Activated naive CD8-positive, alpha-beta T cell treated with anti-CD3 and anti-CD28 coated beads, Interleukin-2, amount 50 U/mL, for 24 hours (primary cell): ENCODE measurements around the gene ERICH6B.
"Not testable (repeated sequence)": the region's sequence is repeated elsewhere in the genome, so short reads cannot be mapped to it uniquely, and the experiment has no call there.

ENCODE experiments used
- ATAC-seq: fragments of 150-1000 bp; cut with Tn5 transposase; one replicate; pipeline ENCODE4 v1.10.0; 2021
- DNase-seq: peaks from one replicate; pipeline ENCODE4 v3.0.0; 2021
- H3K27ac Mint-ChIP-seq: one replicate; pipeline ENCODE4 v1.8.0; 2021; ENCODE audit warnings: mild to moderate bottlenecking, mixed read lengths
- H3K27me3 Mint-ChIP-seq: one replicate; pipeline ENCODE4 v1.8.0; 2021; ENCODE audit warnings: mixed read lengths
- H3K36me3 Mint-ChIP-seq: one replicate; pipeline ENCODE4 v1.8.0; 2021; ENCODE audit warnings: low read depth, mixed read lengths
- H3K4me1 Mint-ChIP-seq: one replicate; pipeline ENCODE4 v1.8.0; 2021; ENCODE audit warnings: mixed read lengths
- H3K4me3 Mint-ChIP-seq: one replicate; pipeline ENCODE4 v1.8.0; 2021; ENCODE audit warnings: mild to moderate bottlenecking, moderate library complexity, mixed read lengths
- H3K9me3 Mint-ChIP-seq: one replicate; pipeline ENCODE4 v1.8.0; 2021; ENCODE audit warnings: mixed read lengths

ERICH6B gene

DNA sequence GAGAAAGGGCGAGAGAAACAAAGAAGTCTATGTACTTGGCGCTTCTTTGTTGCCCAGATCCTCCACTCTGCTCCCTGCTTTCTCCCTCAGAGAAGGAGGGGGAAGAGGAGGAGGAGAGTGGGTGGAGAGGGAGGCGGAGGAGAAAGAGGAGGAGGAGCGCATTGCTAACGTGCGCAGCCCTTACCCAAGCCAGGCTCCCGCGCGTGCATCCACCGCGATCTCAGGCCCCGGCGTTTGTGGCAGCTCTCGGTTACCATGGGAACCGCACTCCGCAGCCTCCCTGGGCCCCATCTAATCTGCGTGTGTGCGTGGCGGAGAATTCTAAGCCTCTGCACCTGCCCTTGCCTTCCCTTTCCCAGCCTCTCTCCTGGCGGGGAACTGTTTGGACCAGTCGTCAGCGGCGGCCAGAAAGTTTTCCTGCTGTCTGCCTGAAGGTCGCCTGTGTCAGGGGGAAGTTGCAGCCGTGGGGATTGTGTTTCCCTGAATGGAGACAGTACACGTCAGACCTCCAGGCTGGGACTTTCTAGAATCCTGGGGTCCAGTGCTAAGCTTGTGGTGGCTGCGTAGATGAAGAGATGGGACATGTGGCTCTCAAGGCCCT is at the start of gene ERICH6B:
ERICH6B (minus strand) TSS at position 239 of the 601 bp plus-strand sequence. CDS start 18,734 bp downstream, outside the sequence.
- Mint-ChIP-seq H3K27me3 (peaks cover 69% of the 10 kb centered on the region), H3K27ac (no peak within 1 kb of the TSS), H3K9me3 (no peaks in the 10 kb centered on the region), H3K36me3 (no peaks in the 10 kb centered on the region), H3K4me3 (no peak within 1 kb of the TSS), H3K4me1 (no peaks in the 10 kb centered on the region)
- ATAC-seq (peak; percentile 52), DNase-seq (peak; percentile 7)

DNA sequence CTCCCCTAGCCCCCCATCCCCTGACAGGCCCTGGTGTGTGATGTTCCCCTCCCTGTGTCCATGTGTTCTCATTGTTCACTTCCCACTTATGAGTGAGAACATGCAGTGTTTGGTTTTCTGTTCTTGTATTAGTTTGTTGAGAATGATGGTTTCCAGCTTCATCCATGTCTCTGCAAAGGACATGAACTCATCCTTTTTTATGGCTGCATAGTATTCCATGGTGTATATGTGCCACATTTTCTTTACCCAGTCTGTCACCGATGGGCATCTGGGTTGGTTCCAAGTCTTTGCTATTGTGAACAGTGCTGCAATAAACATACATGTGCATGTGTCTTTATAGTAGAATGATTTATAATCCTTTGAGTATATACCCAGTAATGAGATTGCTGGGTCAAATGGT is 47.4 kb upstream of the ERICH6B start:
- DNase-seq, ATAC-seq, H3K36me3 Mint-ChIP-seq, H3K27ac Mint-ChIP-seq, H3K27me3 Mint-ChIP-seq, H3K4me3 Mint-ChIP-seq, H3K9me3 Mint-ChIP-seq: not testable (repeated sequence)
- peaks cover 12% of the 10 kb centered on the region for H3K4me1 Mint-ChIP-seq

DNA sequence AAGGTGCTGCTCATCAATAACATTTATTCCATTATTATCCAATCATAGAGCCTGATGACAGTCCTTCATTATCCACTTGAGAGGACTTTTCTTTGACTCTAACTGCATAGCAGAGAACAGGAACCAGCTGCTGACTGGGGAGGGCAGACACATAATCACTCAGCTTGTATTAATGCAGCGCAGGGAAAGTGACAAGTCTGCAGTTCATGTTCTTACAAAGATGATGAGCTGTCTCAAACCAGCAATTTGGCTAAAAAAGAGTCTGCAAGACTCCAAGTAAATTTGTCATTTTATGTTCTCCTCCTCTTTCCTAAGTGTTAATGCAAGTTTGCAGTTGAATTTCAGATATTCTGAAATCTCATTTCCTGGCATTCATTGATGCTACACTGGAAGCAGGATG is 46.6 kb upstream of the ERICH6B start:
- Mint-ChIP-seq H3K36me3 (no peaks in the 10 kb centered on the region), H3K4me3 (no peak overlapping the region), H3K27ac (no peak overlapping the region), H3K4me1 (peaks cover 12% of the 10 kb centered on the region), H3K27me3 (no peaks in the 10 kb centered on the region), H3K9me3 (no peaks in the 10 kb centered on the region)
- ATAC-seq (no peak), DNase-seq (no peak)

DNA sequence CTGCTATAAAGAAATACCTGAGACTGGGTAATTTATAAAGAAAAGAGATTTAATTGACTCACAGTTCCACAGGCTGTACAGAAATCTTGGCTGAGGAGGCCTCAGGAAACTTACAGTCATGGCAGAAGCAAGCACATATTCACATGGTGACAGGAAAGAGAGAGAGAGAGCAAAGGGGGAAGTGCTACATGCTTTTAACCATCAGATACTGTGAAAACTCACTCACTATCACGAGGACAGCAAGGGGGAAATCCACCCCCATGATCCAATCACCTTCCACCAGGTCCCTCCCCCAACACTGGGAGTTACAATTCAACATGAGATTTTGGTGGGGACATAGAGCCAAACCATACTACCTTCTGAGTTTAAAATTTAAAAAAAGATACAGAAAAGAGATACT is 44.9 kb upstream of the ERICH6B start:
- not testable (repeated sequence) for H3K27ac Mint-ChIP-seq, H3K4me3 Mint-ChIP-seq, H3K9me3 Mint-ChIP-seq, DNase-seq, H3K27me3 Mint-ChIP-seq, H3K36me3 Mint-ChIP-seq
- peak; percentile 36 for ATAC-seq
- H3K4me1 Mint-ChIP-seq: peaks cover 12% of the 10 kb centered on the region

DNA sequence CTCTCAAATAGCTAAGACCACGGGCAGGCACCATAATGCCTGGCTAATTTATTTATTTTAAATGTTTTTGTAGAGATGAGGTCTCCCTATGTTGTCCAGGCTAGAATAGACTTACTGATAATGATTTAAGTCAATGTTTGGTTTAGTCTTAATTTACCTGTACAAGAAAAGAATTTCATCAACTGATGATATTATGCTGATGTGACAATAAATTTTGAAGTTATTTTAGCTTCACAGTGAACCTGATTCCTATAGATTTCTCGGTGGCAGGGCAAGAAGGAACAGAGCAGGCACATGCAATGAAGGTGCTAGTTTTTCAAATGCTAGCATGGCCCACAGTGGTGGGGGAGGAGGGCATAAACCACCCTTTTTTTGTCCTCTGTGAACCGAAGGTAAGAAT is 44.0 kb upstream of the ERICH6B start:
- H3K27ac Mint-ChIP-seq: no peak overlapping the region
- no peaks in the 10 kb centered on the region for H3K9me3 Mint-ChIP-seq
- H3K4me1 Mint-ChIP-seq: peaks cover 12% of the 10 kb centered on the region
- ATAC-seq (no peak), DNase-seq (no peak)
- H3K4me3 Mint-ChIP-seq: no peak overlapping the region
- H3K27me3 Mint-ChIP-seq: no peaks in the 10 kb centered on the region
- H3K36me3 Mint-ChIP-seq: no peaks in the 10 kb centered on the region

DNA sequence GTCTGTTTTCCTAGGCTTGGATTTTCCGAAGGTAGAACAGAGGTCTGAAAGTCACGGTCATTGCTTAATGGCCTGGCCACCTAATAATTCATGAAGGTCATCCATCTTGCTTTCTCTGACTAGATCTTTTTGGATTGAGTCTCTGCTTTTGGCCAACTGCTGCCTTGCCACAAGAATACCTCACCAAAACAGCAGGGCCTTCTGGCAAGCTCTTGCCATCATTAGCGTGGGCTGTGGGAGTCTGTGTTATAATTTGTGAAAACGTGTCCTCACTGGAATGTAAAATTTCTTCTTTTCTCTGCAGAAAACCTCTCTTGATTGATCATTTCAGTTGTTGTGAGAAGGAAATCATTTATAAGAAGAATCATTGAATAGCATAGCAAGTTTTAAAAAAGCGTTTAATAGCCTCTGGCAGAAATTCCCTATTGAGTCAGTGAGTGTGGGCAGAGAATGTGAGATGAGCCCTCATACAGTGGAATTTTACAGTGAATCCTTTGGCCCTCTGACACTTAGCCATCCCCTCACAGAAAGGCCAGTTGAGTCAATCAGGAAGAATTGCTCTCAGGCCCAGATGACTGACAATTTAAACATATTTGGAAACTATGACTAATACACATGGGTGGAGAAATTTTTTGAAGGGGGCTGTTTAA is 43.2 kb upstream of the ERICH6B start:
- Mint-ChIP-seq H3K9me3 (no peaks in the 10 kb centered on the region), H3K4me3 (no peak overlapping the region), H3K4me1 (peaks cover 12% of the 10 kb centered on the region), H3K36me3 (no peaks in the 10 kb centered on the region), H3K27me3 (no peaks in the 10 kb centered on the region), H3K27ac (peak overlapping the region; percentile 16)
- DNase-seq (no peak), ATAC-seq (peak; percentile 55)

DNA sequence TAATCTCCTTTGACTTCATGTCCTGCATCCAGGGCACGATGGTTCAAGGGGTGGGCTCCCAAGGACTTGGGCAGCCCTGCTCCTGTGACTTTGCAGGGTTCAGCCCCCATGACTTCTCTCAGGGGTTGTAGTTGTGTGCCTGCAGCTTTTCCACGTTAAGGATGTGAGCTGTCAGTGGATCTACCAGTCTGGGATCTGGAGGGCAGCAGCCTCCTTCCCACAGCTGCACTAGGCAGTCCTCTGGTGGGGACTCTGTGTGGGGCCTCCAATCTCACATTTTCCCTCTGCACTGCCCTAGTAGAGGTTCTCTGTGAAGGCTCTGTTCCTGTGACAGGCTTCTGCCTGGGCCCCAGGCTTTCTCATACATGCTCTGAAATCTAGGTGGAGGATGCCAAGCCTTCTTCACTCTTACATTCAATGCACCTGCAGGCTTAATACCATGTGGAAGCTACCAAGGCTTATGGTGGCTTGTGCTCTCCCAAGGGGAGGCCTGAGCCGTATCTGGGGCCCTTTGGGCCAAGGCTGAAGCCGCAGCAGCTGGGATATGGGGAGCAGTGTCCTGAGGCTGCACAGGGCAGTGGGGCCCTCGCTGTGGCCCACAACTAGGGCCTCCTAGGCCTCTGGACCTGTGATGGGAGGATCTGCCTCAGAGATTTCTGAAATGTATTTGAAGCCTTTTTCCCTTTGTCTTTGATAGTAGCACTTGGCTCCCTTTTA is 39.3 kb upstream of the ERICH6B start:
- Mint-ChIP-seq H3K4me1 (peaks cover 12% of the 10 kb centered on the region), H3K27ac (no peak overlapping the region), H3K36me3 (no peaks in the 10 kb centered on the region), H3K27me3 (no peaks in the 10 kb centered on the region), H3K4me3 (no peak overlapping the region), H3K9me3 (no peaks in the 10 kb centered on the region)
- no peak for ATAC-seq
- no peak for DNase-seq

DNA sequence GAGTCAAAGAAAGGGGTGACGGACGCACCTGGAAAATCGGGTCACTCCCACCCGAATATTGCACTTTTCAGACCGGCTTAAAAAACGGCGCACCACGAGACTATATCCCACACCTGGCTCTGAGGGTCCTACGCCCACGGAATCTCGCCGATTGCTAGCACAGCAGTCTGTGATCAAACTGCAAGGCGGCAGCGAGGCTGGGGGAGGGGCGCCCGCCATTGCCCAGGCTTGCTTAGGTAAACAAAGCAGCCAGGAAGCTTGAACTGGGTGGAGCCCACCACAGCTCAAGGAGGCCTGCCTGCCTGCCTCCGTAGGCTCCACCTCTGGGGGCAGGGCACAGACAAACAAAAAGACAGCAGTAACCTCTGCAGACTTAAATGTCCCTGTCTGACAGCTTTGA is 29.7 kb upstream of the ERICH6B start:
- not testable (repeated sequence) for H3K27ac Mint-ChIP-seq, H3K4me1 Mint-ChIP-seq, H3K4me3 Mint-ChIP-seq, DNase-seq, H3K36me3 Mint-ChIP-seq, ATAC-seq
- peaks cover 20% of the 10 kb centered on the region for H3K9me3 Mint-ChIP-seq
- H3K27me3 Mint-ChIP-seq: peaks cover 12% of the 10 kb centered on the region

DNA sequence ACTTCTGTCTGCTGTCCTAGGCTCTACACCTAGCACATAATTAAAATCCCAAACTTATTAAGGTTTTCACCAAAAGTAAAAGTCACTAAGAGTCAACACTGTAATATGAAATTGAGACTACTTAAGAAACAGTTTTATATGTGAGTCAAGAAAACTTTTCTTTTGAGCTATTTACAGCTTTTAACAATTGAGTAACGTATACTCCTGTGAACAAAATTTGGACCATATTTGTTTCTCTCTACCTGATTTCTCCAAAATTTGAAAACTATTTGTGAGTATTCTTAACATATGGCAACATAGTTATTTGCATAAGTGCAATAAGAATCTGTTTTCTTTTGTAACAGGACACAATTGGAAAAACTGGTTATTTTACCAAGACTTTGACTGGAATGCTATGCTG is 26.6 kb upstream of the ERICH6B start:
- not testable (repeated sequence) for DNase-seq, ATAC-seq, H3K27ac Mint-ChIP-seq, H3K36me3 Mint-ChIP-seq, H3K4me3 Mint-ChIP-seq, H3K4me1 Mint-ChIP-seq
- peaks cover 20% of the 10 kb centered on the region for H3K9me3 Mint-ChIP-seq
- peaks cover 15% of the 10 kb centered on the region for H3K27me3 Mint-ChIP-seq

DNA sequence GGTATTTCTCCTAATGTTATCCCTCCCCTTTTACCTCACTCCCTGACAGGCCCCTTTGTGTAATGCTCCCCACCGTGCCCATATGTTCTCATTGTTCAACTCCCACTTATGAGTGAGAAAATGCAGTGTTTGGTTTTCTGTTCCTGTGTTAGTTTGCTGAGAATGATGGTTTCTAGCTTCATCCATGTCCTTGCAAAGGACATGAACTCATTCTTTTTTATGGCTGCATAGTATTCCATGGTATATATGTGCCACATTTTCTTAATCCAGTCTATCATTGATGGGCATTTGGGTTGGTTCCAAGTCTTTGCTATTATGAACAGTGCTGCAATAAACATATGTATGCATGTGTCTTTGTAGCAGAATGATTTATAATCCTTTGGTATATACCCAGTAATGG is 19.8 kb upstream of the ERICH6B start:
- not testable (repeated sequence) for H3K4me3 Mint-ChIP-seq, ATAC-seq, H3K4me1 Mint-ChIP-seq, DNase-seq, H3K36me3 Mint-ChIP-seq, H3K27ac Mint-ChIP-seq, H3K9me3 Mint-ChIP-seq, H3K27me3 Mint-ChIP-seq

DNA sequence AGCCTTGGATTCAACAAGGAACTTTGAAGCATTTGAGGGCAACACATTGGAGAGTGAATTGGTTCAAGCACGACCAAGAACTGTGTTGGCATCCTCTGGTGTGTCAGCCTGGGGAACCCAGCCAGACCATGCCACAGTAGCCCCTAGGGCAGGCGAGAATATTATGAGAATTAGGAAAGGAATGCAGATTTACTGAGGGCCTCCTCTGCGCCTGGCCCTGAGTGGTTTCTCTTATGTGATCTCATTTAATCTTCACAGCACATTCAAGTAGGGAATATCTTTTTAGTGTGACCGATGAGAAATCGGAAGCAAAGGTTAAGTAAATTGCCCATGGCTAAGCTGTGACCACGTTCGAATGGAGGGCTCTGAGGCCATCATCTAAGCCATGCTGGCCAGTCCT is 15.3 kb upstream of the ERICH6B start:
- H3K27me3 Mint-ChIP-seq: peaks cover 2% of the 10 kb centered on the region
- H3K36me3 Mint-ChIP-seq: no peaks in the 10 kb centered on the region
- no peaks in the 10 kb centered on the region for H3K4me1 Mint-ChIP-seq
- H3K27ac Mint-ChIP-seq: no peak overlapping the region
- DNase-seq: no peak
- no peak for ATAC-seq
- no peak overlapping the region for H3K4me3 Mint-ChIP-seq
- no peaks in the 10 kb centered on the region for H3K9me3 Mint-ChIP-seq

DNA sequence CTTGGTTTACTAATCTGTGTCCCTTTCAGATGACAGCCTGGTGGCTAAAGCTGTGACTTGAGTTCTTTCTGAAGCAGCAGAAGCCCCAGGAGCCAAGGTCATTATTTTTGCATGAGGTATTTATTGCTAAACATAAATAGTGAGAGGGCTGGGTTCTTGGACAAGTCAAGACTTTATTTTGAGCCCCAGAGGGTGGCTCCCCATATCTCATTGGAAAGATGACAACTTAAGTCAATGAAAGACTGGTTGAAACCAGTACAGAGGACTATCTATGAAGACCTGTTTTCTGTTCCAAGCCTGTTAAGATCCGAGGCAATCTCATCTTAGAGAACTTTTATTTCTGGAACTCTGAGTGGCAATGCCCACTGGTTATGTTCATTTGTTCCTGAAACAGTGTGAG is 14.4 kb upstream of the ERICH6B start:
- H3K9me3 Mint-ChIP-seq: no peaks in the 10 kb centered on the region
- DNase-seq (no peak), ATAC-seq (no peak)
- no peak overlapping the region for H3K4me3 Mint-ChIP-seq
- peaks cover 7% of the 10 kb centered on the region for H3K27me3 Mint-ChIP-seq
- no peaks in the 10 kb centered on the region for H3K36me3 Mint-ChIP-seq
- H3K27ac Mint-ChIP-seq: no peak overlapping the region
- no peaks in the 10 kb centered on the region for H3K4me1 Mint-ChIP-seq

DNA sequence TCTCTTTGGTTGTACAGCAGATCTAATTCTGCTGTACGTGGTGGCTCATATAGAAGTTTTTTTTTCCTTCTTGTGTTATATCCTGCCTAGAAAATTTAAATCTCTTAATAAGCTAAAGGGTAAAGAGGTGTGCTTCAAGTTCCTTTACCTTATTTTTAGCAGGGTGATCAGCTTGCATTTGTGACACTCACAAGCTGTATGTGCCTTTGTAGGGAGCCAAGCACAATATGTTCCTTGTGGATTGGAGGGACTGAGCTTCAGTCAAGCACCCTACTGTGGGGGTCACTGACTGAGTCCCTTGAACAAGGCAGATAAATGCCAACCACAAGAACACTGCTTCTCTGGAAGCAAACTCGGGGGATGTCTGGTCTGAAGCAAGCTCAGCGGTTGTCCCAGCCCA is 12.6 kb upstream of the ERICH6B start:
- no peak for ATAC-seq
- Mint-ChIP-seq H3K4me3 (no peak overlapping the region), H3K27ac (no peak overlapping the region), H3K27me3 (peaks cover 14% of the 10 kb centered on the region), H3K9me3 (no peaks in the 10 kb centered on the region), H3K36me3 (no peaks in the 10 kb centered on the region), H3K4me1 (no peaks in the 10 kb centered on the region)
- DNase-seq: no peak

DNA sequence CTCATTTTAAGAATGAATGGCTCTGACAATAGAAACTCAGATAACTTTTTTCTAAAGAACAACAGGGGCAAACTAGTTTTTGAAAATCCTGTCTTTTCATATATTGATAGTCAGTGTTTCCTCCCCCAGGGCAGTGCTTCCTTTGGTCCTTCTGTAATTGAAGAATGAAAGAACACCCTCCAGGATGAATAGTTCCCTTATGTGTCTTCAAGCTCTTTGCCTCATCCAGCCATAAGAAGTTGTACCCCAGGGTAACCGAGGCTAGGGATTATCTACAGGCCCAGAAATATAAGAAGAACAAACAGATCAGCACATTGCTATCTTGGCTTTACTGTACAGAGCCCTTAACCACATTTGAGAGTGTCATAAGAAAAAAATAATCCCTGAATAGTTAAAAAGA is 12.1 kb upstream of the ERICH6B start:
- no peak overlapping the region for H3K27ac Mint-ChIP-seq
- no peaks in the 10 kb centered on the region for H3K9me3 Mint-ChIP-seq
- H3K27me3 Mint-ChIP-seq: peaks cover 14% of the 10 kb centered on the region
- H3K4me1 Mint-ChIP-seq: no peaks in the 10 kb centered on the region
- DNase-seq (no peak), ATAC-seq (no peak)
- no peaks in the 10 kb centered on the region for H3K36me3 Mint-ChIP-seq
- H3K4me3 Mint-ChIP-seq: no peak overlapping the region

DNA sequence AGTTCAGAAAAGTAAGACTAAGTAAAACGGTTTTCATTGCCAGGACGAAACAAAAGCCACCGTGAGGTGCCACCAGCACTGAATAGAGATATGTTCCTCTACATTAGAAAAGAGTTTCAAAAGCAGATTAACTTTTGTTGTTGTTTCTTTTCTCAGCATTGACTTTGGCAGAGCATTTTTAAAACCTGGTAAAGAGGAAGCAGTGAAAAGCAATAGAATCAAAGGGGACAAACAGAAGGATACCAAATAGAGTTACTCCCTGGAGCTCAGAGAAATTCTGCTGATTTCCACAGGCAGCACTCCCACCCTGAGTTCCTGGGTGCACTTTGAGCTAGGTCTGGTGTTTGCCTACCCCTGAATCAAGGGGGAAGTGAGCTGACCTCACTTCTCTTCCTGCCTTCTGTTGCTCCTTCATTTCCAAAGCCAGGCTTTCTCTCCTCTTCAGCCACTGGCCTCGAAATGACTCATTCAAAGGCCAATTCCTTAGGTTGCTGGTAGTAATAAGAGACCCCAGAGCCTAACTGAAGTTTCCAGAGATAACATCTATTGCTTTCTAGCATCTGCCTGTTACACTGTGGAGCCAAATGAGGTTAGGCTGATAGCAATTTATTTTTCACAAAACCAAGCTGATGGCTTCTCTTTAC is 11.3 kb upstream of the ERICH6B start:
- no peak overlapping the region for H3K4me3 Mint-ChIP-seq
- DNase-seq (no peak), ATAC-seq (peak; percentile 36)
- H3K27ac Mint-ChIP-seq: no peak overlapping the region
- no peaks in the 10 kb centered on the region for H3K36me3 Mint-ChIP-seq
- H3K4me1 Mint-ChIP-seq: no peaks in the 10 kb centered on the region
- H3K9me3 Mint-ChIP-seq: no peaks in the 10 kb centered on the region
- peaks cover 14% of the 10 kb centered on the region for H3K27me3 Mint-ChIP-seq
